SJCRH30 (cell line): Measurements from ENCODE around the gene EFNB3. TPM values are rescaled to one million over a fixed set of nuclear protein-coding genes. Genes with fewer than 3 reads are reported as not detected.

Source experiments
- DNase-seq, 2 experiments: peaks; one replicate each; pipeline ENCODE4 v3.0.0-alpha.2; 2015 to 2020
- H3K27ac ChIP-seq: fragments of 250-450 bp; sonication (Bioruptor Pico); 2 replicates; pipeline ENCODE4 v1.5.1; 2020; ENCODE audit warnings: mild to moderate bottlenecking, moderate library complexity
- H3K27me3 ChIP-seq: fragments of 250-450 bp; sonication (Bioruptor Pico); 2 replicates; pipeline ENCODE4 v1.5.1; 2020; ENCODE audit warnings: mild to moderate bottlenecking, moderate library complexity
- H3K36me3 ChIP-seq: fragments of 250-450 bp; sonication (Bioruptor Pico); 2 replicates; pipeline ENCODE4 v1.5.1; 2020; ENCODE audit warnings: mild to moderate bottlenecking, moderate library complexity
- H3K4me1 ChIP-seq: fragments of 250-450 bp; sonication (Bioruptor Pico); 2 replicates; pipeline ENCODE4 v1.5.1; 2020; ENCODE audit warnings: mild to moderate bottlenecking, moderate library complexity
- H3K4me3 ChIP-seq: fragments of 250-450 bp; sonication (Bioruptor Pico); 2 replicates; pipeline ENCODE4 v1.5.1; 2020; ENCODE audit warnings: mild to moderate bottlenecking, moderate library complexity
- H3K9me3 ChIP-seq: fragments of 250-450 bp; sonication (Bioruptor Pico); replicated peaks from 2 replicates; pipeline ENCODE4 v1.5.1; 2020; ENCODE audit warnings: mild to moderate bottlenecking, moderate library complexity
- total RNA-seq: library from RNA; depleted of rRNA; stranded (reverse); fragments of >200 nt; shearing (Covaris generic); gene quantifications from 2 replicates; pipeline ENCODE4 v1.2.3, GENCODE V29; 2014

The EFNB3 gene
- total RNA-seq, 1 experiment from 2014 or later = 4.1 TPM

DNA sequence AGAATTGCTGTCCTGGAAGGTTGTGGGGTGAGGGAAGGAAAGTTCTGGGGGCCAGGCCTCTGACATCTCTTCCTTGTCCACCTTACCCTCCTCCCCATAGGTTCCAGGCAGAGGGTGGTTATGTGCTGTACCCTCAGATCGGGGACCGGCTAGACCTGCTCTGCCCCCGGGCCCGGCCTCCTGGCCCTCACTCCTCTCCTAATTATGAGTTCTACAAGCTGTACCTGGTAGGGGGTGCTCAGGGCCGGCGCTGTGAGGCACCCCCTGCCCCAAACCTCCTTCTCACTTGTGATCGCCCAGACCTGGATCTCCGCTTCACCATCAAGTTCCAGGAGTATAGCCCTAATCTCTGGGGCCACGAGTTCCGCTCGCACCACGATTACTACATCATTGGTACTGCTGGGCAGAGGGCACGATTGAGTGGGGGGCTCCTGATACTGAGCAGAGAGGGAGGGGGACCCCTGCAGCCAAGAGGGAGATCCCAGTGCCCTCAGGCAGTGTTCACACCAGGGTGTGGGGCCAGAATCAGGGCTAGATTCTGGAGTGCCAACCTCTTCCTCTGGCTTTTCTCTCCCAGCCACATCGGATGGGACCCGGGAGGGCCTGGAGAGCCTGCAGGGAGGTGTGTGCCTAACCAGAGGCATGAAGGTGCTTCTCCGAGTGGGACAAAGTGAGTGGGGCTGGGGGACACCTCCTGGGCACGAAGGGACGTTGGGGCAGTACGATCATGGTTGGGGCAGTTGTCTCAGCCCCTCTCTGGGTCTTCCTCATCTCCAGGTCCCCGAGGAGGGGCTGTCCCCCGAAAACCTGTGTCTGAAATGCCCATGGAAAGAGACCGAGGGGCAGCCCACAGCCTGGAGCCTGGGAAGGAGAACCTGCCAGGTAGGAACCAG is 3.1 kb downstream of the EFNB3 start:
- H3K4me3 ChIP-seq = no peak overlapping the region
- H3K27ac ChIP-seq = no peak overlapping the region
- H3K27me3 ChIP-seq = no peaks in the 10 kb centered on the region
- H3K4me1 ChIP-seq = no peaks in the 10 kb centered on the region
- no peaks in the 10 kb centered on the region for H3K9me3 ChIP-seq
- DNase-seq = no peak
- H3K36me3 ChIP-seq = no peaks in the 10 kb centered on the region

DNA sequence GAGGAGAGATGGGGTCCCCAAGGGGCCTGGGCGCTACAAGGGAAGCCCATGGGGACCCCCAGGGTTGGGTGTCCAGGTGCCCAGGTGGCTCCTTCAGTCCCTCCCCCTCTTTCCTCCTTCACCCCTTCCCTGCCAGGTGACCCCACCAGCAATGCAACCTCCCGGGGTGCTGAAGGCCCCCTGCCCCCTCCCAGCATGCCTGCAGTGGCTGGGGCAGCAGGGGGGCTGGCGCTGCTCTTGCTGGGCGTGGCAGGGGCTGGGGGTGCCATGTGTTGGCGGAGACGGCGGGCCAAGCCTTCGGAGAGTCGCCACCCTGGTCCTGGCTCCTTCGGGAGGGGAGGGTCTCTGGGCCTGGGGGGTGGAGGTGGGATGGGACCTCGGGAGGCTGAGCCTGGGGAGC is 4.0 kb downstream of the EFNB3 start:
- Histone ChIP-seq H3K36me3 (no peaks in the 10 kb centered on the region), H3K27ac (no peak overlapping the region), H3K27me3 (no peaks in the 10 kb centered on the region), H3K9me3 (no peaks in the 10 kb centered on the region), H3K4me3 (no peak overlapping the region), H3K4me1 (no peaks in the 10 kb centered on the region)
- DNase-seq = no peak

GRCh38 chr17:7710301-7710700 is 5.3 kb downstream of the EFNB3 start:
- Histone ChIP-seq H3K4me3 (no peak overlapping the region), H3K9me3 (no peaks in the 10 kb centered on the region), H3K27me3 (no peaks in the 10 kb centered on the region), H3K4me1 (no peaks in the 10 kb centered on the region), H3K27ac (no peak overlapping the region), H3K36me3 (no peaks in the 10 kb centered on the region)
- no peak for DNase-seq

- DNase-seq = no peak
- Histone ChIP-seq H3K36me3 (no peaks in the 10 kb centered on the region), H3K4me3 (no peak overlapping the region), H3K9me3 (no peaks in the 10 kb centered on the region), H3K27me3 (0 out of 2 replicates have a peak, but pooled peaks cover 3% of the 10 kb centered on the region), H3K4me1 (no peaks in the 10 kb centered on the region), H3K27ac (no peak overlapping the region)
Measured at GRCh38 chr17:7711051-7711755, 6.2 kb downstream of the EFNB3 start.

DNA sequence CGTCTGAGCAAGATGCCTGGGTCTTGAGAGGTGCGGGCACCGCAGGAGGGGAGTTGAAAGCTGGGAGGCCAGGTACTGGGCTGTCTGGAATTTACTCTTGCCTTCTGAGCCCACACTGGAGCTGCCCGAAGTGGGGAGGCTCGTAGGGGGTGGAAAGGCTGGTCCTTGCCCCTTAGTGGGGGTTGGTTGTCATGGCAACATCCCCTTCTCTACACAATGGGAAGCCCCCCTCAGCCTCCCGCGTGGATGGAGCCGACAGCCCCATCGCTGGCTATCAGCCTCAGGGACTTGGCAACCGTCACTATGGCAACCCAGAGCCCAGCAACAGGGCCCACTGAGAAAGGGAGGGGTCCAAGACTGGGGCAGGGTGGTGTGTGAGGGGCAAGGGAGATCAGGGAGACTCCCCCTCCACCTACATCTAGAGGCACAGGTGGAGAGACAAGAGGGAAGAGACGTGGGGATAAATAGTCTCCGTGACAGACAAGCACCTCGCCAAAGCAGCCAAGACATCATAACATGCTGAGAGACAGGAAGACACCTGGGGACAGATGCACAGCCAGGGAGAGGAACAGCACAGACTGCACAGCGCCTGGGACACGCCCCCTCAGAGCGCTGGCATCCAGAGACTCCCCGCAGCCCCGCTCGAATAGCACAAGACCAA is 7.2 kb downstream of the EFNB3 start:
- Histone ChIP-seq H3K4me3 (no peak overlapping the region), H3K36me3 (no peaks in the 10 kb centered on the region), H3K27ac (no peak overlapping the region), H3K4me1 (no peaks in the 10 kb centered on the region), H3K9me3 (no peaks in the 10 kb centered on the region), H3K27me3 (0 out of 2 replicates have a peak, but pooled peaks cover 3% of the 10 kb centered on the region)
- DNase-seq = no peak

- Histone ChIP-seq H3K9me3 (no peaks in the 10 kb centered on the region), H3K4me1 (0 out of 2 replicates have a peak, but pooled peaks cover 3% of the 10 kb centered on the region), H3K4me3 (no peak overlapping the region), H3K36me3 (no peaks in the 10 kb centered on the region), H3K27me3 (0 out of 2 replicates have a peak, but pooled peaks cover 3% of the 10 kb centered on the region), H3K27ac (no peak overlapping the region)
- peak in 1 of 2 experiments; percentile 22 for DNase-seq
Measured at GRCh38 chr17:7713782-7714181, 8.8 kb downstream of the EFNB3 start.

DNA sequence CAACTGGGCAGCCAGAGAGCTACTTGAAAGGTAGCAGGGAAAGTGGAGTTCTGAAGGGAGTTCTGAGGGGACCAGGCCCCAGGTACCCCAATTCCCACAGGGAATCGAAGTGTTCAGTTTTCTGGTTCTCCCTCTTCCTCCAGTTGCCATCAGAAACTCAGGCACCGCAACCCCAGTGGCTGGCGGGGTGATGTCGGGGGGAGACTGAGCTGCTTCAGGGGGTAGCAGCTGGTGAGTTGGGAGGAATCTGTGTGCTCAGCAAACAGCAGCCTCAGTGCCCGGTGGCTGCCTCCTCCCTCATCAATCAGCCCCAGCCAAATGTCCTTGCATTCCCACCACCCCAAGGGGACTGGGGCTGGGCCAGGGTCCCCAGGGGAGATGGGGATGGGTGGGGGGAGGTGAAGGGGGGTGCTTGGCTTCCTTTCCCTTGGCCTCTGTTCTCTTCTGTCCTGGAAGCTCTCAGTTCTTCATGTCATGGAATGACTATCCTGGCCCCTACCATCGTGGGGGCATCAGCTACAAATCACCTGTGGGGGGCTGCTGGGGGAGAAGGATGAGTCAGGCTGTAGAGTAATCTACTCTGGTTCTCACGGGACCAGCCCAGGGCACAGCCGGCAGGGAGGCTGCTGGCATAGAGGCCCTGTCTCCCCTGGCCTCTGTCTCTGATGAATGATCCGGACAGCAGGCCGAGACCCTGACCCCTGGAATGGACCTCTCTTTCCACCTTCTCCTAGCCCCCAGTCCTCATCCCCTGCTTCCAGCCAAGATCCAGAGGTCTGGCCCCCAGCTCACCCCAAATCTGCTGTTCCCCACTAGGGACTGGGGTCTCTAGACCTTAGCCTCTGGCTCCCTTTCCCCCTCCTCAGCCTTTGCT is 10.0 kb downstream of the EFNB3 start:
- Histone ChIP-seq H3K9me3 (no peaks in the 10 kb centered on the region), H3K4me3 (no peak overlapping the region), H3K36me3 (no peaks in the 10 kb centered on the region), H3K27ac (no peak overlapping the region), H3K27me3 (0 out of 2 replicates have a peak, but pooled peaks cover 3% of the 10 kb centered on the region), H3K4me1 (0 out of 2 replicates have a peak, but pooled peaks cover 3% of the 10 kb centered on the region)
- DNase-seq = no peak

DNA sequence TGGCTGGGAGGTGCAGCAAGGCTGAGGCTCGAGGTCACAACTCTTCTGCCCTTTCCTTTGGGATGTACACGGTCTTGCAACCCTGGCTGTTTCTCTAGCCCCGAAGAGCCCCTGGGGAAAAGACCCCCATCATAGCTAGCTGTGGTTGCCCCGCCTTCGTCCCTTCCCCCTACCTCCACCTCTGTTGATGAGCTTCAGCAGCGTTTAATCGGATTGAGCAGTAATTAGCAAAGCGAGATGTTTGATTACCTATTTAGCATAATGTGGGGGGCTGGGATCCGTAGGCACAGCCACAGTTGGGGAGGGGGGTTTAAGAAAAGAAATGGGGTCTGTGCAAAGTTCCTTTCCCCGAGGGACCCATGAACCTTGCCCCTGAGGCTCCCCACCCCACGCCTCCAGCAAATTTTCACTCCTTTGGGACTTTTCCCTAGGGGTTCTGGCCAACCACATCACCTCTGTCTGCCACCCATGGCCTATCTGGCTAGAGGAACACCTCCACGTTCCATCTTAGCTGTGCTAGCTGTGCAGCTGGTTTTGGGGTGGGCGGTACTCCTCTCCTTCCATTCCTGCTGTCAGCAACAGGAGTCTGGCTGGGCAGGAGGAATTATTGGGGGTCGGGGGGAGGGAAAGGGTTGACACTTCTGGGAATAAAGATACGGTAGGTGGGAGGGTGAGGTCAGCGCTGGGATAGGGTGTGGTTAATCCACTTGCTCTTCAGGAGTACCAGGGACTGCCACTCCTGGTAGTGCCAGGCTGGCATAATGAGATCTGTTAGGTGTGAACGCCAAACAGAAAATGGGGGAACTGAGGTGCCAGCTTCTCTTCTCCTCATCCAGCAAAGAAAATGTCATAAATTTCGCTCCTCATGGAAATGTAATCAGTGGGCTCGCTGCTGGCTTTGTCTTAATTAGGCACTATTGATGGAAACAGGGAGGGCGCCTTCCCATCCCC is 11.2 kb downstream of the EFNB3 start:
- H3K4me3 ChIP-seq = peak overlapping the region; percentile 70
- no peaks in the 10 kb centered on the region for H3K9me3 ChIP-seq
- no peak overlapping the region for H3K27ac ChIP-seq
- 0 out of 2 replicates have a peak, but pooled peaks cover 3% of the 10 kb centered on the region for H3K4me1 ChIP-seq
- H3K36me3 ChIP-seq = no peaks in the 10 kb centered on the region
- DNase-seq = no peak
- 0 out of 2 replicates have a peak, but pooled peaks cover 3% of the 10 kb centered on the region for H3K27me3 ChIP-seq

- peak within 1 kb of the TSS; percentile 33; the same call in 1 of the 2 replicates for H3K27ac ChIP-seq
- no peaks in the 10 kb centered on the region for H3K9me3 ChIP-seq
- H3K36me3 ChIP-seq = no peaks in the 10 kb centered on the region
- peak within 1 kb of the TSS; percentile 70 for H3K4me3 ChIP-seq
- 0 out of 2 replicates have a peak, but pooled peaks cover 3% of the 10 kb centered on the region for H3K27me3 ChIP-seq
- DNase-seq = peak; percentile 89 to 92
- H3K4me1 ChIP-seq = 0 out of 2 replicates have a peak, but pooled peaks cover 3% of the 10 kb centered on the region
Measured at GRCh38 chr17:7716901-7717755, 12.1 kb downstream of the EFNB3 start, which contains the start of gene DNAH2. DNAH2 (plus strand) TSS chr17:7717744; CDS start chr17:7719735, 1,991 bp downstream.

DNA sequence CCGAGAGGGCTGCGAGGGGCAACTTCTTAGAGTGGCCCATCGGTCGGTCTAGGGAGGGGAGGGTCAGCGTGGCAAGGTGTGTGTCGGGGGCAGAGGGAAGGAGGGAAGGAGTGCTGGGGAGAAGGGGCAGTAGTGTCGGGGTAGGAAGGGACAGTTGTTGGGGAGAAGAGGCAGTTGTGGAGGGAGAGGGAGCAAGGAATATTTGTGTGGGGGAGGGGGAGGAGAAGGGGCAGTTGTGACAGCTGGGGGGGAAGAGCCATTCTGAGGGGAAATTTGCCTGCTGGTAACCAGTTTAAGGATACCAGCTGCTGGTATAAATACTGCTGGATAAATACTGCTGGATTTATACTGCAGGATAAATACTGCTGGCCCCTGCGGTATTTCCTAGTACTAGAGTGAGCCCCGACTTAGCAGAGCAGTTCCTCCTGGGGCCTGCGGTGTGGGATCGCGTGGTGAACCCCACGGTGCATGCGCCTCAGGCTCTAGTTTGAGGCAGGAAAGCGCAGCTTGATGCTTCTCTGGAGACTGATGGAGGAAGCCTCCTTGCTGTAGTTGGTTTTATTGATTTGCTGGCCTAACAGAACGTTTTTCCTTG is 12.9 kb downstream of the EFNB3 start:
- no peaks in the 10 kb centered on the region for H3K9me3 ChIP-seq
- no peak overlapping the region for H3K27ac ChIP-seq
- H3K4me1 ChIP-seq = 0 out of 2 replicates have a peak, but pooled peaks cover 3% of the 10 kb centered on the region
- H3K27me3 ChIP-seq = 0 out of 2 replicates have a peak, but pooled peaks cover 3% of the 10 kb centered on the region
- peak overlapping the region; percentile 70 for H3K4me3 ChIP-seq
- DNase-seq = no peak
- no peaks in the 10 kb centered on the region for H3K36me3 ChIP-seq

- Histone ChIP-seq H3K4me3 (no peak overlapping the region), H3K9me3 (no peaks in the 10 kb centered on the region), H3K27ac (no peak overlapping the region), H3K4me1 (0 out of 2 replicates have a peak, but pooled peaks cover 3% of the 10 kb centered on the region), H3K36me3 (no peaks in the 10 kb centered on the region), H3K27me3 (0 out of 2 replicates have a peak, but pooled peaks cover 3% of the 10 kb centered on the region)
- no peak for DNase-seq
Measured at GRCh38 chr17:7719661-7720060, 14.7 kb downstream of the EFNB3 start.

GRCh38 chr17:7720125-7720524 is 15.1 kb downstream of the EFNB3 start:
- Histone ChIP-seq H3K4me3 (no peak overlapping the region), H3K27ac (no peak overlapping the region), H3K36me3 (no peaks in the 10 kb centered on the region), H3K4me1 (0 out of 2 replicates have a peak, but pooled peaks cover 3% of the 10 kb centered on the region), H3K9me3 (no peaks in the 10 kb centered on the region), H3K27me3 (0 out of 2 replicates have a peak, but pooled peaks cover 3% of the 10 kb centered on the region)
- peak; percentile 27 to 38 for DNase-seq
